PFSK-1 (cell line): ENCODE measurements around the gene MCM8.

Experiments
- FOXP2 ChIP-seq: optimal IDR thresholded peaks from 2 replicates; pipeline ENCODE3; 2011; ENCODE audit warnings: borderline replicate concordance, control low read depth, inconsistent platforms; ENCODE audit not compliant: insufficient read depth; ENCODE audit errors: extremely low read length, extremely low read depth
- POLR2AphosphoS5 ChIP-seq: IDR thresholded peaks from 2 replicates; pipeline ENCODE4 v1.6.1; 2012; ENCODE audit warnings: low read depth, mild to moderate bottlenecking, control low read depth, low read length, moderate library complexity
- SIN3A ChIP-seq: IDR thresholded peaks from 2 replicates; pipeline ENCODE4 v1.6.1; 2012; ENCODE audit warnings: mild to moderate bottlenecking, low read length, moderate library complexity, borderline replicate concordance; ENCODE audit not compliant: insufficient read depth
- TAF1 ChIP-seq: IDR thresholded peaks from 2 replicates; pipeline ENCODE4 v1.6.1; 2012; ENCODE audit warnings: low read length, control low read depth, borderline replicate concordance; ENCODE audit not compliant: insufficient read depth
- TF ChIP-seq, protein P1 (sequence below), 2 experiments: IDR thresholded peaks; 2 replicates each; pipeline versions ENCODE4 v1.6.1 to v1.8.0; 2011 to 2012; ENCODE audit warnings: low read depth in 2 of 2, low read length in 2 of 2, control low read depth in 1 of 2, inconsistent platforms in 1 of 2, mild to moderate bottlenecking in 1 of 2, moderate library complexity in 1 of 2; ENCODE audit not compliant: insufficient read depth in 1 of 2

MCM8 gene

DNA sequence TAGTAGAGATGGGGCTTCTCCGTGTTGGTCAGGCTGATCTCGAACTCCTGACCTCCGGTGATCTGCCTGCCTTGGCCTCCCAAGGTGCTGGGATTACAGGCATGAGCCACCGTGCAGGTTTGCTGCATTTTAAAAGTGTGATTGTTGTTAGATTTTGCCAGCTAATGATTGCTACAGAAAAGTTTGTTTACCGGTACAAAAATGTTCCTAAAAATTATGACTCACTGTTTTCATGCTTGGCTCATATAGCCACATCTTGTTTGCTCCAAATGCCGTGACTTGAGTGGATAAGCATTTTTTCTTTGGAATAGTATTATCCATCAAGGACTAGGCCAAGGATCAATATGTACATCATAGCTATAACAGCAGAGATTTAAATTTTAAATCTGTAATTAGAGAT, 79.1 kb downstream of the MCM8 start:
- TF ChIP-seq TAF1 (no peak), POLR2AphosphoS5 (no peak), SIN3A (no peak)

DNA sequence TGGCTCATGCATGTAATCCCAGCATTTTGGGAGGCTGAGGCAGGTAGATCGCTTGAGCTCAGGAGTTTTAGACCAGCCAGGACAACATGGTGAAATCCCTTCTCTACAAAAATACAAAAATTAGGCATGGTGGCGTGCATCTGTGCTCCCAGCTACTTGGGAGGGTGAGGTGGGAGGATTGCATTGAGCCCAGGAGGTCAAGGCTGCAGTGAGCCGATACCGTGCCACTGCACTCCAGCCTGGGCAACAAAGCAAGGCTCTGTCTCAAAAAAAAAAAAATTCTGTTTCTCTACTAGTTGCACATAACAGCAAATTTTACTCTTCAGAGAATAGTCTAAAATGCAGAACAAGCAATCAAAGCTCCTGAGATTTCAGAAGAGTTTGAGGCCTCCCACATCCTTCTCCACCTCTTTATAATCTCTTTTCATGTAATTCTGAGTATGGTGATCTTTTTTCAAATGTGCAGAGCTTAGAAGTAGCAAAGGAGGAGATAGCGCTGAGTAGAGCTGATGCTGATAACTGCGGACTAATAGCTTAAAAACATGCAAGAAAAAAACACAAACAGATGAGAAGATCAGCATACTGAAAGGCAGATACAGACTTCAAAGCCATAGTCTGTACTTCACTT, 80.1 kb downstream of the MCM8 start:
- no peak for TF ChIP-seq TAF1
- no peak for TF ChIP-seq POLR2AphosphoS5
- no peak for TF ChIP-seq SIN3A
- no peak for TF ChIP-seq FOXP2
- TF ChIP-seq, protein P1, sequence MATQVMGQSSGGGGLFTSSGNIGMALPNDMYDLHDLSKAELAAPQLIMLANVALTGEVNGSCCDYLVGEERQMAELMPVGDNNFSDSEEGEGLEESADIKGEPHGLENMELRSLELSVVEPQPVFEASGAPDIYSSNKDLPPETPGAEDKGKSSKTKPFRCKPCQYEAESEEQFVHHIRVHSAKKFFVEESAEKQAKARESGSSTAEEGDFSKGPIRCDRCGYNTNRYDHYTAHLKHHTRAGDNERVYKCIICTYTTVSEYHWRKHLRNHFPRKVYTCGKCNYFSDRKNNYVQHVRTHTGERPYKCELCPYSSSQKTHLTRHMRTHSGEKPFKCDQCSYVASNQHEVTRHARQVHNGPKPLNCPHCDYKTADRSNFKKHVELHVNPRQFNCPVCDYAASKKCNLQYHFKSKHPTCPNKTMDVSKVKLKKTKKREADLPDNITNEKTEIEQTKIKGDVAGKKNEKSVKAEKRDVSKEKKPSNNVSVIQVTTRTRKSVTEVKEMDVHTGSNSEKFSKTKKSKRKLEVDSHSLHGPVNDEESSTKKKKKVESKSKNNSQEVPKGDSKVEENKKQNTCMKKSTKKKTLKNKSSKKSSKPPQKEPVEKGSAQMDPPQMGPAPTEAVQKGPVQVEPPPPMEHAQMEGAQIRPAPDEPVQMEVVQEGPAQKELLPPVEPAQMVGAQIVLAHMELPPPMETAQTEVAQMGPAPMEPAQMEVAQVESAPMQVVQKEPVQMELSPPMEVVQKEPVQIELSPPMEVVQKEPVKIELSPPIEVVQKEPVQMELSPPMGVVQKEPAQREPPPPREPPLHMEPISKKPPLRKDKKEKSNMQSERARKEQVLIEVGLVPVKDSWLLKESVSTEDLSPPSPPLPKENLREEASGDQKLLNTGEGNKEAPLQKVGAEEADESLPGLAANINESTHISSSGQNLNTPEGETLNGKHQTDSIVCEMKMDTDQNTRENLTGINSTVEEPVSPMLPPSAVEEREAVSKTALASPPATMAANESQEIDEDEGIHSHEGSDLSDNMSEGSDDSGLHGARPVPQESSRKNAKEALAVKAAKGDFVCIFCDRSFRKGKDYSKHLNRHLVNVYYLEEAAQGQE (IDR thresholded peaks at IDR 0.05; ENCODE audit: insufficient read depth in 1 of 2, low read depth in 2 of 2, low read length in 2 of 2): no peak

DNA sequence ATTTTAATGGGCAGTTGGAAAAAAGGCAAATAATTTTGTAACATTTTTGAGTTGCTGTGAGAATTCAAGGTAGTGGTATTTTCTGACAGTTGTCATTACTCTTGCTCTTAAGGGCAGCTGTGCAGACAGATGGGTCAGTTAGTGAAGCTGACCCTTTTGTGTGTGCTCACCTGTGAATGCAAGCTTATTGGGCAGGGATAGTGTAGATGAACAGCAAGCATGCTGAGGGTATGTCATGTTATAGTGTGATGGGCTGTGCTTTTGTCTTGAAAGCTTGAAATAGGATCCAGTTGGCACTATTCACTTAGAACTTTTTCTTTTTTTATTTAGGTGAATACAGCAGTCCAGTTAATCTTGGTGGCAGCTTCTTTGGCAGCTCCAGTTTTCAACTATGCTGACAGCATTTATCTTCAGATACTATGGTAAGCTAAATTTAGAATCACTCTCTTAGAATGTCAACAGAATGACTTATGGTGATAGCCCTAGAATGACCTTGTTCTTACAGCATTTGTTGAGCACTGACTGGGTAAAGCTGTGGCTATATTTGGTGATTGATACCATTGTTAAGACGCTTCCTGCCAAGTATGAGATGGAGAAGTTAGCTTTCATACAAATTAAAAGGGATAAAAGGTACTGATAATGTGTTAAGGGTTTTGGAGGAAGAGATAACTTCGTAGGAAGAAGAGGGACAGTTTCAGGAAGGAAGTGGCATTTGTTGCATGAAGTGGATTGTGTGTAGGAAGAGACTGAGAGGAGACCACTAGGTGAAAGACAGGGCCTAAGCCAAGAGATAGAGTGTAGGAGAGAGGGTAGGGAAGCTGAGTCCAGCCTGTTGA, 83.9 kb downstream of the MCM8 start:
- no peak for TF ChIP-seq POLR2AphosphoS5
- no peak for TF ChIP-seq SIN3A
- no peak for TF ChIP-seq TAF1
- TF ChIP-seq, protein P1 (IDR thresholded peaks at IDR 0.05; ENCODE audit: insufficient read depth in 1 of 2, low read depth in 2 of 2, low read length in 2 of 2): no peak
- TF ChIP-seq FOXP2: no peak

- TF ChIP-seq SIN3A (no peak), POLR2AphosphoS5 (no peak)
These were observed 85.8 kb downstream of the MCM8 start for GRCh38 chr20:6036213-6036612.

GRCh38 chr20:6037082-6037481, 86.6 kb downstream of the MCM8 start:
- no peak for TF ChIP-seq FOXP2
- TF ChIP-seq, protein P1 (IDR thresholded peaks at IDR 0.05; ENCODE audit: insufficient read depth in 1 of 2, low read depth in 2 of 2, low read length in 2 of 2): no peak
- no peak for TF ChIP-seq SIN3A
- TF ChIP-seq POLR2AphosphoS5: no peak
- no peak for TF ChIP-seq TAF1

GRCh38 chr20:6038256-6038655, 87.8 kb downstream of the MCM8 start:
- TF ChIP-seq, protein P1 (IDR thresholded peaks at IDR 0.05; ENCODE audit: insufficient read depth in 1 of 2, low read depth in 2 of 2, low read length in 2 of 2): no peak
- TF ChIP-seq POLR2AphosphoS5 (no peak), TAF1 (no peak), SIN3A (no peak), FOXP2 (no peak)
